Measurements from ENCODE around the gene CLDN6.

Gene CLDN6

GRCh38 chr16:3013491-3013951, 4.5 kb downstream of the CLDN6 start:
- no peak for DNase-seq (ENCODE audit: low spot score)

DNA sequence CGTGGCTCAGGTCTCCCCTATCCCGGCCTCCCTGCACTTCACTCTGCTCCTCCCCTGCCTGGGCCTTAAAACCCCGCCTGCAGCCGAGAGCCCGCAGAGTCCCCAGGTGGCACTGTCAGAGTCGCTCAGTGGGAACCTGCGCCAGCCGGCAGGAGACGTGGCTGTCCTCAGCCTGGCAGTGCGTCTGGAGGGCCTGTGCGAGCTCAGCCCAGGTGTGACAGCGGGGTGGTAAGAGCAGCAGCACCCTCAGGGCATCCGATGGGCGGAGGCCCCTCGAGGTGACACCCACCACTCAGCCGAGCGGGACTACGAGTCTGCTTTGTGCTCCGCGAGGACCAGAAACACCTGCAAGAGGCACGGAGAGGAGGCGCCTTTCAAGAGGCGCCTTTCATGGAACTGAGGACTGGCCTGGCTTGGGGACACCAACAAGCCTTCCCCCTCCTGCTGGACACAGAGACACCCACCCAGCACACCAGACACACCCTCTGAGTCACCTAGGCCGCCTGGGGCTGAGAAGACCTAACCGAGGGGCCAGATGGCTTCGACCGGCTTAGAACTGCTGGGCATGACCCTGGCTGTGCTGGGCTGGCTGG, 5.1 kb downstream of the CLDN6 start, which contains the start of gene CLDN9:
TSS of gene CLDN9 (plus strand) at position 96 of the 593 bp plus-strand sequence. CDS start at position 536, 440 bp downstream.
- DNase-seq (ENCODE audit: low spot score), result peak; percentile 67

DNA sequence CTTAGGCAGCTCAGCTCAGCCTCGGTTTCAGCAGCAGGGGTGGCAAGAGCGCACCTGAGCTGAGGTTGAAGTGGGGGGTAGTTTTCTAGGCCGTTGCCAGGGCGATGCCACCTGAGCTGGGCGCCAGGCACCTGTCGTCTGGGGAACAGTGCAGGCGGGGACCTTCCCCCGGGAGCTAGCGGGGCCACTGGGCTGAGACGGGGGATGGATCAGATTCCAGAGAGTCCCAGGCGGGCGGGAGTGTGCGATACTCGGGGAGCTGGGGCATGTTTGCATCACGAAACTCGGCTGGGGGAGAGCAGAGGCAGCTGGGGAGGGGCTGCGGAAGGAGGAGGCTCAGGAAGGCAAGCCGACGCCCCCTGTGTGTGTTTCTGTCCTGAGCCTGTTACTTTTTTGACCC, 5.7 kb downstream of the CLDN6 start:
- DNase-seq (ENCODE audit: low spot score), result no peak

DNA sequence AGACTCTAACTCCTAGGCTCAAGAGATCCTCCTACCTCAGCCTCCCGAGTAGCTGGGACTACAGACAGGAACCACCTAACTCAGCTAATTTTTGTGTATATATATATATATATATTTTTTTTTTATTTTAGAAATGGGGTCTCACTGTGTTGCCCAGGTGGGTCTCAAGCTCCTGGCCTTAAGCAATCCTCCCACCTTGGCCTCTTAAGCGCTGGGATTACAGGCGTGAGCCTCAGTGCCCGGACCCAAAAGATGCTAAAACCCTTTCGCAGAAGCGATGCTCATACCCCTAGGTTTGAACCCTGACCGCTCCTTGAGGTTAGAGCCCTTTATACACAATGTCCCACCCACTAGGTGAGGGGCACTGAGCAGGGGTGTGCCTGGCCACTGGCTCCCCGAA, 7.5 kb downstream of the CLDN6 start:
- no peak for DNase-seq (ENCODE audit: low spot score)

GRCh38 chr16:3009568-3010390, 8.2 kb downstream of the CLDN6 start:
- DNase-seq (ENCODE audit: low spot score), result peak; percentile 81

DNA sequence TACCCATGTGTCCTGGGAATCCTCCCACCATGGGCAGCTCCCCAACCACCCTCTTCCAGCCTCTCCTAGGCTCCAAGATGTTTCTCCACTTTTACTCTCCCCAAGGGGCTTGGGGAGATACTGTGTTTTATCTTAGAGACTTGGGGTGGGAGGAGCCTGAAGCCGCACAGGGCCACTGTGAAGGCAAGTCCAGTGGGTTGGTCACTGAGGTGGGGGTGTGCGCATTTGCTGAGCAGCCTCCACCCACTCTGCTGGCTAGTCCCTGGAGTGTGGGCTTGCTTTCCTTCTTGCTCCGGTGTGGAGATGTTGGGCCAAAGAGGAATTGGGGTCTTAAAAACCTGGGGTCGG, 9.3 kb downstream of the CLDN6 start:
- no peak for DNase-seq (ENCODE audit: low spot score)

DNA sequence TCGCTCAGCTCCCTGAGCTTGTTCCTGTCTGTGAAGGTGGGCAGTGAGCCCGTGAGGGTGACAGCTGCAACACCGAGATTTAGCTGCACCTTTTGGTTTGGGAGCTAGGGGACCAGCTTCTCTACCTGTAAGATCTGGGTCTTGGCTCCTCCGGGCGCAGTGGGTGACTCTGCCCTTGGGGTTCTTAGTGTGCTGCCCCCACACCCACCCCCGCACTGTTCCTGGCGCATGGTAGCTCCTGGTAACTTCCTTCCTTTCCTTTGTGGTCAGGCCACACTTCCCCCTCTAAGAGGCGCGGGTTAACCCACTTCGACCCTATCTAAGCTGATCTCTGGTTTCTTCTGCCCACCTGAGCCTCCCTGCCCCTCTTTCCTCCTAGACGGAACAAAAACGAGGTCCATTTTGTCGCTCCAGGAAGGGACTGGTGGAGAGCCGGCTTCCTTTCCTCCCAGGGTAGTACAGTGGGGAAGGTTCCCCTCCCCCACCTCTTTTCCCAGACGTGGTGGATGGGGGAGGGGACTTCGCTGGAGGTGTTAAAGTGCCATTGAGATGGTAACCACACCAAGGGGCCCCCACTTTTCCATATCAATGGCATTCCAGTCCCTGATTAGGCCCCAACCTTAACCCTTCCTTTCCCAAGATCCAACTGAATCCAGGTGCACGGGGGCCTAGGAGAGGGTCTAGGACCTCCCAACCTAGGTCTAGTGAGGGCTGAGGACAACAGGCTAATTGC, 9.9 kb downstream of the CLDN6 start:
- no peak for DNase-seq (ENCODE audit: low spot score)

DNA sequence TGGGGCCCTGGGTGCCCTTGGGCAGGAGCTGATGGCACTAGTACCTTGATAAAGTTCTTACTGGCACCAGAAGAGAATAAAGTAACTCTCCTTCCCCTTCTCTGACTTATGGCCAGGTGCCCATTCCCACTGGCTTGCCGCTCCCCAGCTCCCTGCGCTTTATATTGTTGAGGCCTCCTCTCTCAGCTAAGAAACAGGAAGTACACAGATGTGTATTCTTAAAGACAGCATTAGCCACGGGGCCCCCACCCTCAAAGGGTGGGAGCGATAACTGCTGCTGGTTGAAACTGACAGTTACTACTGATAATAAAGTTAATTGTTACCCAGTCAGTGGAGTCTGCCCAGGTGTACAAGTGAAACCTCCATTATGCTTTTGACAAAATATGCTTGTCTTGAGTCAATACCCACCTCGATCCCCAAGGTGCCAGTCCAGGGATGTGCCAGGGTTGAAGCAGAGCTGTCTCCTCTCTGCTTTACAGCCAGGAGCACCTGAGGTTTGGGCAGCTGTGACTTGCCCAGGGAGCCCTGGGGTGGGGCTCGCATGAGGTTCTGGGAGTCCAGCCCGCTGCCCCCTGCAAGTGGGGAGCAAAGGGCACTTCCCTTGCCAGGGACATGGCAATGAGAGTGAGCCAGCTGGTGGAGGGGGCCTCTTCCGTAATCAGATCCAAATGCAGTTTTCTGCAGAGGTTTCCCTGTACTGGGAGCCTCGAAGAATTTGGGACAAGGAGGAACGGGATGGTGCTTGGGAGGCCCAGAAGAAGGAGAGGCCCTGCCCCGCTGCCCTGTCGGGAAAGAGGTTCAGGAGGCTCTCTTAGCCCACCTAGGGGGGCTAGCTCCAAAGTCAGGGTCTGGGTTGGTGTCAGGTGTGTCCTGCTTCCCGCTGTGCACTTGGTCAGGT, 10.7 kb downstream of the CLDN6 start:
- no peak for DNase-seq (ENCODE audit: low spot score)

DNA sequence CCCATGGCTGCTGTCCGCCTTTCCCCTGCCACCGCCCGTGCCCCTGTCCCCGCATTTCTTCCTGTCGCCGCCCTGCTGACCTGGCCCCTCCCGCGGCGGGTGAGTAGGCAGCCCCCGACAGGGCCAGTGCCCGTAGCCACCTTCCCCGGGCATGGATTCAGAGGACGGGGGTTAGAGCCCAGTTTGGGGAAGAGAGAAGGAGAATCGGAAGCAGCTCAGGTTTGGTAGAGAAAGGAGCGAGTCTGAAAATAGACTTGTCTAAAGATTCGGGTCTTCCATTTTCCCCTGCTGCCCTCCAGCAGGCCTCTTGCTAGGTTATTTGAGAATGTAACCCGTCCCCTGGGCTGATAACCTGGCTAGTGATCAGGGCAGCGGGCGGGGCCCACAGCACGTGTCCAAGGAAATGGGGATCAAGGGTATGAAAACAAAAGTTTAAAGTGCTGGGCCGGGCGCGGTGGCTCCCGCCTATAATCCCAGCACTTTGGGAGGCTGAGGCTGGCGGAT, 13.2 kb downstream of the CLDN6 start:
- no peak for DNase-seq (ENCODE audit: low spot score)

DNA sequence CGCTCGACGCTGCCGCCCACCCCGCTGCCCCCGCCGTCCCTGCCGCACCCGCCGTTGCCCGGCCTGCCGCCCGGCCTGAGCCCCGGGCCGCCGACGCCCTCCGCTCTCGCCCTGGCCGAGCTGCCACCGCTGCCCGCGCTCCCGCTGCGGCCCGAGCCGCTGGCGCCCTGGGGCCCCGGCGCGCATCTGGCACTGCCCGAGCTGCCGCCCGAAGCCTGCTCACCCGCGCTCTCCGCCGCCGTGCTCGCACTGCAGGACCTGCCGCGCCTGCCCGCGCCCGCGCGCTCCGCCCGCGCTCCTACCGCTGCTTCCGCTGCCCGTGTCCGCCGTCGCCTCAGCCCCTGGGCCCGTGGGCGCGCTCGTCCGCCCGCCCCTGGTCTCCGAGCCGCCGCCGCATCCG, 13.7 kb downstream of the CLDN6 start:
- DNase-seq (ENCODE audit: low spot score), result no peak

- DNase-seq (ENCODE audit: low spot score), result peak; percentile 98
Observed at GRCh38 chr16:3003582-3004270, 14.3 kb downstream of the CLDN6 start.

- DNase-seq (ENCODE audit: low spot score), result no peak
Observed at GRCh38 chr16:3001316-3001715, 16.7 kb downstream of the CLDN6 start.

- DNase-seq (ENCODE audit: low spot score), result no peak
Observed at GRCh38 chr16:3000540-3000939, 17.4 kb downstream of the CLDN6 start.

- no peak for DNase-seq (ENCODE audit: low spot score)
Observed at GRCh38 chr16:2999929-3000328, 18.1 kb downstream of the CLDN6 start.

GRCh38 chr16:2996298-2996697, 21.7 kb downstream of the CLDN6 start:
- no peak for DNase-seq (ENCODE audit: low spot score)

- no peak for DNase-seq (ENCODE audit: low spot score)
Observed at GRCh38 chr16:2992383-2993081, 25.5 kb downstream of the CLDN6 start.

DNA sequence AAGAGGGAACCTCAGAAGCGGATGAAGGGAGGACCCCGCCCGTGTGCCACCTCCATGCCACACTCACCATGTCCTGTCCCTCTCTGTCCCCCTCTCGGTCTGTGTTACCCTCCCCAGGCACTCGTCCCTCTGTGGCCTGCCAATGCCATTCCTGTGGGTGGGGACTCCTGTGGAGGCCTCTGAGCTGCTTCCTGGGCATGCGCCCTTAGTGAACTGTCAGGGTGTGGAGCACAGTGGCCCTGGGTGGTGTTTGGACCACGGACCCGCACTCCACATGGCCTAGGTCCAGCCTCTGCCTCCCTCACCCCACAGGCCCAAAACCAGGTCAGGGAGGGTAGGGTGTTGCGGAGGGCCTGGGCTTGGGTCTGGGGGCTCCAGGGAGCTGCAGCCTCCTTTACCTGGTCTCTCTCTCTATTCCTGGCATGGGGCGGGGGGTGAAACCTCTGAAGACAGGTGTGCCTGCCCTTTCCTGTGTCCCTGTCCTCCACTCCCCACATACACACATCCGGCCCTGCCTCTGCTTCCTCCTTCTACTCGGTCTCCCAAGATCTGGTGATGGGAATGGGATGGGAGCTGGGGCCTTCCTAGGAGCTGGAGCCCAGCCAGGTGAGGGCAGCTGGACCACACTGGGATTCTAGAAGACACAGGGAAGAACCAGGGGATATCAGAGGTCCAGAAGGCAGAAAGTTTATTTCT, 26.3 kb downstream of the CLDN6 start:
- DNase-seq (ENCODE audit: low spot score), result no peak

DNA sequence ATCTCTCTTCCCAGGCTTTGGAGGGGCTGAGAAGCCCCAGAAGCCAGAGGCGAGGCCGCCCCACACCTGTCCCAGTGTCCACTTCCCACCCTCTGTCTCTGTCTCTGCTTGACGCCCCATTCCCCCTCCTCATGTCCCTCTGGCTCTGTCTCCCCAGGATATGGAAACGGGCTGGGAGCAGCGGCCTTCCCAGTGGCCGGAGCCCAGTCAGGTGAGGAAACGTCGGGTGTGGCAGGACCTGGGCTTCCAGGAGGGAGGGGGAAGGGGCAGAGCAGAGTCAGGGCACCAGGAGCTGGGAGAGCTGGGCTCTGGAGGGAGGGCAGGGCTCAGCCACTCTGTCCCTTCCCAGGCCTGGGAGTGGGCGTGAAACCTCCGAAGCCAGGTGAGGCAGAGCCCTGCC, 27.1 kb downstream of the CLDN6 start:
- no peak for DNase-seq (ENCODE audit: low spot score)

DNA sequence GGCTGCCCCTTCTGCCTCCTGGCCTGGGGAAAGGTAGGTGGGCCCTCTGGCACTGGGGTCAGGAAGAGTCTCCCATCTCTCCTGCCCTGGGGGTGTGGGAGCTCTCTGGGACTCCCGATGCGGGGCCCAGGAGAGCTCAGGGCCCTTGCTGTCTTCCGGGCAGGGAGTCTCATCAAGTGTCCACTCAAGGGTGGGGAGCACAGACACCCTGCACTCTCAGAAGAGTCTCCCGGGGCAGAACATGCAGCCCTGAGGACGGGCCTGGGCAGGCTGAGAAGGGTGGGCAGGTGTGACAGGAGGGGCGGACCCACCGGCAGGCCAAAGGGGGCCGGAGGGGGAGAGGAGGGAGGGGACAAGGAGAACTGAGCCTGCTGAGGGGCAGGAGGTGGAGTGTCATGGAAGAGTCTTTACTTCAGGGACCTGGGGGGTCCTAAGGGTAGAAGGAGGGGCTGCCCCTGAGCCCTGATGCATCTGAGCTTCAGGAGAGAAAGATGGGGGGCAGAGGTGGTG, 29.3 kb downstream of the CLDN6 start:
- no peak for DNase-seq (ENCODE audit: low spot score)

- no peak for DNase-seq (ENCODE audit: low spot score)
Observed at GRCh38 chr16:2987833-2988232, 30.1 kb downstream of the CLDN6 start.
